GM18951 (cell line): ENCODE measurements around the gene INSC.

Experiments used
- POLR2A ChIP-seq: IDR thresholded peaks from 4 replicates; pipeline ENCODE4 v1.6.1; 2011; ENCODE audit warnings: mild to moderate bottlenecking; ENCODE audit not compliant: insufficient read length, insufficient read depth; ENCODE audit errors: extremely low read depth
- in situ Hi-C: fragments of 300-500 bp; cut with MboI; formaldehyde crosslinking; loops from one replicate; pipeline ENCODE4 v1.12.0; 2022; ENCODE audit warnings: low sequenced_read_pairs, mixed read lengths, inconsistent platforms; ENCODE audit not compliant: unreplicated experiment

INSC gene

GRCh38 chr11:15170698-15171097, 56.0 kb downstream of the INSC start:
- in situ Hi-C loops, result no loop called here

GRCh38 chr11:15171956-15172355, 57.2 kb downstream of the INSC start:
- TF ChIP-seq POLR2A, result no peak
- in situ Hi-C loops, result no loop called here

More at GRCh38 chr11:15170698-15171097, 56.0 kb downstream of the INSC start:
- no peak for TF ChIP-seq POLR2A

GRCh38 chr11:15175831-15176230, 61.1 kb downstream of the INSC start:
- TF ChIP-seq POLR2A, result no peak
- in situ Hi-C loops, result no loop called here

- in situ Hi-C loops, result no loop called here
- TF ChIP-seq POLR2A, result no peak
Observed at GRCh38 chr11:15176646-15177163, 62.0 kb downstream of the INSC start.

GRCh38 chr11:15177491-15177890, 62.8 kb downstream of the INSC start:
- in situ Hi-C loops, result no loop called here
- TF ChIP-seq POLR2A, result no peak

- in situ Hi-C loops, result no loop called here
- TF ChIP-seq POLR2A, result no peak
Observed at GRCh38 chr11:15178214-15178613, 63.5 kb downstream of the INSC start.

GRCh38 chr11:15179167-15179566, 64.4 kb downstream of the INSC start:
- in situ Hi-C loops, result no loop called here
- no peak for TF ChIP-seq POLR2A

- in situ Hi-C loops, result no loop called here
- no peak for TF ChIP-seq POLR2A
Observed at GRCh38 chr11:15180212-15180792, 65.6 kb downstream of the INSC start.

GRCh38 chr11:15182372-15182771, 67.6 kb downstream of the INSC start:
- TF ChIP-seq POLR2A, result no peak
- in situ Hi-C loops, result no loop called here

- in situ Hi-C loops, result no loop called here
- TF ChIP-seq POLR2A, result no peak
Observed at GRCh38 chr11:15185021-15185420, 70.3 kb downstream of the INSC start.

GRCh38 chr11:15186146-15186545, 71.4 kb downstream of the INSC start:
- TF ChIP-seq POLR2A, result no peak
- in situ Hi-C loops, result no loop called here

GRCh38 chr11:15189189-15189588, 74.5 kb downstream of the INSC start:
- in situ Hi-C loops, result no loop called here
- TF ChIP-seq POLR2A, result no peak

GRCh38 chr11:15189641-15190365, 75.1 kb downstream of the INSC start:
- in situ Hi-C loops, result no loop called here
- no peak for TF ChIP-seq POLR2A

GRCh38 chr11:15190611-15191010, 75.9 kb downstream of the INSC start:
- no peak for TF ChIP-seq POLR2A
- in situ Hi-C loops, result no loop called here
